K562 (cell line): ENCODE measurements around the gene EBNA1BP2. TPM values are rescaled to one million over a fixed set of nuclear protein-coding genes. Genes with fewer than 3 reads are reported as not detected.

Source experiments
- IRF2 ChIP-seq: sonication (generic); formaldehyde crosslinking; IDR thresholded peaks from 2 replicates; pipeline ENCODE4 v1.8.1; 2022; ENCODE audit warnings: mild to moderate bottlenecking, missing genetic modification reagents
- KAT2B ChIP-seq: IDR thresholded peaks from one replicate; pipeline ENCODE4 v1.6.1; 2012; ENCODE audit warnings: low read depth, mild to moderate bottlenecking, control low read depth, inconsistent platforms, low read length, moderate library complexity
- MYNN ChIP-seq, 2 experiments: sonication (generic); formaldehyde crosslinking in 1 of 2; IDR thresholded peaks; 2 replicates each; pipeline versions ENCODE4 v1.5.0 to v1.6.1; 2016 to 2020; ENCODE audit warnings: antibody characterized with exemption in 1 of 2, missing genetic modification reagents in 1 of 2
- SAFB2 ChIP-seq: fragments of 200-400 bp; formaldehyde crosslinking; IDR thresholded peaks from 2 replicates; pipeline ENCODE4 v1.6.1; 2018; ENCODE audit warnings: borderline replicate concordance, low read length, low read depth, moderate library complexity; ENCODE audit not compliant: severe bottlenecking
- ZNF384 ChIP-seq: IDR thresholded peaks from 2 replicates; pipeline ENCODE4 v1.6.1; 2012; ENCODE audit warnings: low read depth, low read length, improper control_type of control experiment
- ZNF717 ChIP-seq: fragments of 250-450 bp; sonication (Bioruptor Pico); IDR thresholded peaks from 2 replicates; pipeline ENCODE4 v1.5.0; 2021
- polyA plus RNA-seq, 8 experiments: library from polyadenylated mRNA; depleted of rRNA in 4 of 8; stranded (reverse) in 5 of 8; unstranded in 3 of 8; fragments of >200 nt; fragmentation: Nextera tagmentation in 2 of 8; fragmentation: Illumina TruSeq in 1 of 8; extraction: Ambion mirVana in 2 of 8; extraction: Trizol in 1 of 8; gene quantifications; 2 replicates each; pipeline versions ENCODE4 v1.2.1 to v1.2.3, GENCODE V29; 2011 to 2014; ENCODE audit warnings: inconsistent platforms in 1 of 8, missing spikeins in 1 of 8
- total RNA-seq, 7 experiments: library from RNA; depleted of rRNA in 6 of 7; stranded (reverse); fragments of >200 nt in 6 of 7; fragmentation: Illumina TruSeq in 2 of 7; extraction: Trizol in 2 of 7; gene quantifications; 2 replicates each; pipeline versions ENCODE4 v1.2.1 to v1.2.3, GENCODE V29; 2011 to 2021; ENCODE audit warnings: low replicate concordance in 1 of 7
- TF ChIP-seq, protein P1 (sequence below): fragments of 200-600 bp; sonication (generic); IDR thresholded peaks from one replicate; pipeline ENCODE4 v1.6.1; 2012; ENCODE audit warnings: mild to moderate bottlenecking, low read depth, low read length, inconsistent platforms
- TF ChIP-seq, protein P2 (sequence below), 2 experiments: IDR thresholded peaks; 2 replicates each; pipeline ENCODE4 v1.6.1; 2012; ENCODE audit warnings: improper control_type of control experiment in 2 of 2, low read depth in 2 of 2, low read length in 2 of 2, borderline replicate concordance in 1 of 2
- TF ChIP-seq, protein P3 (sequence below): conservative IDR thresholded peaks from 2 replicates; pipeline ENCODE4 v1.6.1; 2011; ENCODE audit warnings: low read depth, mild to moderate bottlenecking, low read length; ENCODE audit not compliant: control insufficient read depth
- TF ChIP-seq, protein P4 (sequence below): sonication (generic); formaldehyde crosslinking; IDR thresholded peaks from 2 replicates; pipeline ENCODE4 v1.8.1; 2023; ENCODE audit warnings: mild to moderate bottlenecking, missing genetic modification reagents, moderate library complexity

Gene EBNA1BP2
- total and polyA plus RNA-seq, 9 of the 15 experiments (the other 6 are each of a cell fraction or from before 2014, with no cell fraction given), result 95.2 to 349 (median 249) TPM

DNA sequence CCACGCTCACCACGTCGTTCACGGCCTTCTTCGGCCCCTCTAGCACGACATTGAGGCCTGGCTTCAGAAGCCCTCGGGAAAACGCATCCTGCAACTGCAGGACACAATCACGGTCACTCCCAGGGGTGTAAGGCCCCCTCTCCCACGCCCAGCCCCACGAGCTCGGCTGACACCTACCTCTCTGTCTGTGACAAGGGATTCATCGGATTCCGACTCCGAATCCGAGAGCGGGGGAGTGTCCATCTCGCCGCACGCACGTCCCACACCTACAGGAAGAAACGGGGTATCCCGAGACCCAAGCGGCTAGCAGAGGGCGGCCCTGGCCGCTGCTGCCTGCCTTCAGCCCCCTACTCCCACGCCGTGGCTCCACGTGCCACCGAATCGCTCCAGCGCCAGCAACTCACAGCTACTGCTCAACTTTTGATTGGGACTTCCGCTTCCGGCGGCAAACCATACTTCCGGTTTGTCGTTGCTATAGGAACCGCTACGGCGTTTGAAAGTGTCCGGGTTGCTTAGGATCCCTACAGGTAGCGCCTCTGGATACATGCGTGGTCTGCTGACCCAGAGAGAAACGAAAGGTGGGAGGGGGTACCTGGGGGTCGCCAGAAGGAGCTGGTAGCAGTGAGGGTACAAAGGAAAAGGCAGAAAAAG, at the start of gene EBNA1BP2, which contains the start of gene CFAP57 (continued):
- TF ChIP-seq, protein P1, sequence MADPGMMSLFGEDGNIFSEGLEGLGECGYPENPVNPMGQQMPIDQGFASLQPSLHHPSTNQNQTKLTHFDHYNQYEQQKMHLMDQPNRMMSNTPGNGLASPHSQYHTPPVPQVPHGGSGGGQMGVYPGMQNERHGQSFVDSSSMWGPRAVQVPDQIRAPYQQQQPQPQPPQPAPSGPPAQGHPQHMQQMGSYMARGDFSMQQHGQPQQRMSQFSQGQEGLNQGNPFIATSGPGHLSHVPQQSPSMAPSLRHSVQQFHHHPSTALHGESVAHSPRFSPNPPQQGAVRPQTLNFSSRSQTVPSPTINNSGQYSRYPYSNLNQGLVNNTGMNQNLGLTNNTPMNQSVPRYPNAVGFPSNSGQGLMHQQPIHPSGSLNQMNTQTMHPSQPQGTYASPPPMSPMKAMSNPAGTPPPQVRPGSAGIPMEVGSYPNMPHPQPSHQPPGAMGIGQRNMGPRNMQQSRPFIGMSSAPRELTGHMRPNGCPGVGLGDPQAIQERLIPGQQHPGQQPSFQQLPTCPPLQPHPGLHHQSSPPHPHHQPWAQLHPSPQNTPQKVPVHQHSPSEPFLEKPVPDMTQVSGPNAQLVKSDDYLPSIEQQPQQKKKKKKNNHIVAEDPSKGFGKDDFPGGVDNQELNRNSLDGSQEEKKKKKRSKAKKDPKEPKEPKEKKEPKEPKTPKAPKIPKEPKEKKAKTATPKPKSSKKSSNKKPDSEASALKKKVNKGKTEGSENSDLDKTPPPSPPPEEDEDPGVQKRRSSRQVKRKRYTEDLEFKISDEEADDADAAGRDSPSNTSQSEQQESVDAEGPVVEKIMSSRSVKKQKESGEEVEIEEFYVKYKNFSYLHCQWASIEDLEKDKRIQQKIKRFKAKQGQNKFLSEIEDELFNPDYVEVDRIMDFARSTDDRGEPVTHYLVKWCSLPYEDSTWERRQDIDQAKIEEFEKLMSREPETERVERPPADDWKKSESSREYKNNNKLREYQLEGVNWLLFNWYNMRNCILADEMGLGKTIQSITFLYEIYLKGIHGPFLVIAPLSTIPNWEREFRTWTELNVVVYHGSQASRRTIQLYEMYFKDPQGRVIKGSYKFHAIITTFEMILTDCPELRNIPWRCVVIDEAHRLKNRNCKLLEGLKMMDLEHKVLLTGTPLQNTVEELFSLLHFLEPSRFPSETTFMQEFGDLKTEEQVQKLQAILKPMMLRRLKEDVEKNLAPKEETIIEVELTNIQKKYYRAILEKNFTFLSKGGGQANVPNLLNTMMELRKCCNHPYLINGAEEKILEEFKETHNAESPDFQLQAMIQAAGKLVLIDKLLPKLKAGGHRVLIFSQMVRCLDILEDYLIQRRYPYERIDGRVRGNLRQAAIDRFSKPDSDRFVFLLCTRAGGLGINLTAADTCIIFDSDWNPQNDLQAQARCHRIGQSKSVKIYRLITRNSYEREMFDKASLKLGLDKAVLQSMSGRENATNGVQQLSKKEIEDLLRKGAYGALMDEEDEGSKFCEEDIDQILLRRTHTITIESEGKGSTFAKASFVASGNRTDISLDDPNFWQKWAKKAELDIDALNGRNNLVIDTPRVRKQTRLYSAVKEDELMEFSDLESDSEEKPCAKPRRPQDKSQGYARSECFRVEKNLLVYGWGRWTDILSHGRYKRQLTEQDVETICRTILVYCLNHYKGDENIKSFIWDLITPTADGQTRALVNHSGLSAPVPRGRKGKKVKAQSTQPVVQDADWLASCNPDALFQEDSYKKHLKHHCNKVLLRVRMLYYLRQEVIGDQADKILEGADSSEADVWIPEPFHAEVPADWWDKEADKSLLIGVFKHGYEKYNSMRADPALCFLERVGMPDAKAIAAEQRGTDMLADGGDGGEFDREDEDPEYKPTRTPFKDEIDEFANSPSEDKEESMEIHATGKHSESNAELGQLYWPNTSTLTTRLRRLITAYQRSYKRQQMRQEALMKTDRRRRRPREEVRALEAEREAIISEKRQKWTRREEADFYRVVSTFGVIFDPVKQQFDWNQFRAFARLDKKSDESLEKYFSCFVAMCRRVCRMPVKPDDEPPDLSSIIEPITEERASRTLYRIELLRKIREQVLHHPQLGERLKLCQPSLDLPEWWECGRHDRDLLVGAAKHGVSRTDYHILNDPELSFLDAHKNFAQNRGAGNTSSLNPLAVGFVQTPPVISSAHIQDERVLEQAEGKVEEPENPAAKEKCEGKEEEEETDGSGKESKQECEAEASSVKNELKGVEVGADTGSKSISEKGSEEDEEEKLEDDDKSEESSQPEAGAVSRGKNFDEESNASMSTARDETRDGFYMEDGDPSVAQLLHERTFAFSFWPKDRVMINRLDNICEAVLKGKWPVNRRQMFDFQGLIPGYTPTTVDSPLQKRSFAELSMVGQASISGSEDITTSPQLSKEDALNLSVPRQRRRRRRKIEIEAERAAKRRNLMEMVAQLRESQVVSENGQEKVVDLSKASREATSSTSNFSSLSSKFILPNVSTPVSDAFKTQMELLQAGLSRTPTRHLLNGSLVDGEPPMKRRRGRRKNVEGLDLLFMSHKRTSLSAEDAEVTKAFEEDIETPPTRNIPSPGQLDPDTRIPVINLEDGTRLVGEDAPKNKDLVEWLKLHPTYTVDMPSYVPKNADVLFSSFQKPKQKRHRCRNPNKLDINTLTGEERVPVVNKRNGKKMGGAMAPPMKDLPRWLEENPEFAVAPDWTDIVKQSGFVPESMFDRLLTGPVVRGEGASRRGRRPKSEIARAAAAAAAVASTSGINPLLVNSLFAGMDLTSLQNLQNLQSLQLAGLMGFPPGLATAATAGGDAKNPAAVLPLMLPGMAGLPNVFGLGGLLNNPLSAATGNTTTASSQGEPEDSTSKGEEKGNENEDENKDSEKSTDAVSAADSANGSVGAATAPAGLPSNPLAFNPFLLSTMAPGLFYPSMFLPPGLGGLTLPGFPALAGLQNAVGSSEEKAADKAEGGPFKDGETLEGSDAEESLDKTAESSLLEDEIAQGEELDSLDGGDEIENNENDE, result no peak
- TF ChIP-seq MYNN (IDR thresholded peaks at IDR 0.05) (peak; percentile 61; the same call in 1 of the 2 replicates), MYNN (CRISPR knock-in tag; IDR thresholded peaks at IDR 0.05) (no peak), SAFB2 (no peak), ZNF384 (no peak), ZNF717 (CRISPR knock-in tag) (no peak), KAT2B (no peak), IRF2 (CRISPR knock-in tag) (no peak)
- TF ChIP-seq, protein P2, sequence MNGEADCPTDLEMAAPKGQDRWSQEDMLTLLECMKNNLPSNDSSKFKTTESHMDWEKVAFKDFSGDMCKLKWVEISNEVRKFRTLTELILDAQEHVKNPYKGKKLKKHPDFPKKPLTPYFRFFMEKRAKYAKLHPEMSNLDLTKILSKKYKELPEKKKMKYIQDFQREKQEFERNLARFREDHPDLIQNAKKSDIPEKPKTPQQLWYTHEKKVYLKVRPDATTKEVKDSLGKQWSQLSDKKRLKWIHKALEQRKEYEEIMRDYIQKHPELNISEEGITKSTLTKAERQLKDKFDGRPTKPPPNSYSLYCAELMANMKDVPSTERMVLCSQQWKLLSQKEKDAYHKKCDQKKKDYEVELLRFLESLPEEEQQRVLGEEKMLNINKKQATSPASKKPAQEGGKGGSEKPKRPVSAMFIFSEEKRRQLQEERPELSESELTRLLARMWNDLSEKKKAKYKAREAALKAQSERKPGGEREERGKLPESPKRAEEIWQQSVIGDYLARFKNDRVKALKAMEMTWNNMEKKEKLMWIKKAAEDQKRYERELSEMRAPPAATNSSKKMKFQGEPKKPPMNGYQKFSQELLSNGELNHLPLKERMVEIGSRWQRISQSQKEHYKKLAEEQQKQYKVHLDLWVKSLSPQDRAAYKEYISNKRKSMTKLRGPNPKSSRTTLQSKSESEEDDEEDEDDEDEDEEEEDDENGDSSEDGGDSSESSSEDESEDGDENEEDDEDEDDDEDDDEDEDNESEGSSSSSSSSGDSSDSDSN (IDR thresholded peaks at IDR 0.05; ENCODE audit: borderline replicate concordance in 1 of 2, low read depth in 2 of 2, low read length in 2 of 2), result 0 out of 4 replicates have a peak, but pooled peaks of 1 of the 2 experiments have one; percentile 41
- TF ChIP-seq, protein P3, sequence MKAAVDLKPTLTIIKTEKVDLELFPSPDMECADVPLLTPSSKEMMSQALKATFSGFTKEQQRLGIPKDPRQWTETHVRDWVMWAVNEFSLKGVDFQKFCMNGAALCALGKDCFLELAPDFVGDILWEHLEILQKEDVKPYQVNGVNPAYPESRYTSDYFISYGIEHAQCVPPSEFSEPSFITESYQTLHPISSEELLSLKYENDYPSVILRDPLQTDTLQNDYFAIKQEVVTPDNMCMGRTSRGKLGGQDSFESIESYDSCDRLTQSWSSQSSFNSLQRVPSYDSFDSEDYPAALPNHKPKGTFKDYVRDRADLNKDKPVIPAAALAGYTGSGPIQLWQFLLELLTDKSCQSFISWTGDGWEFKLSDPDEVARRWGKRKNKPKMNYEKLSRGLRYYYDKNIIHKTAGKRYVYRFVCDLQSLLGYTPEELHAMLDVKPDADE, result peak; percentile 95
- TF ChIP-seq, protein P4, sequence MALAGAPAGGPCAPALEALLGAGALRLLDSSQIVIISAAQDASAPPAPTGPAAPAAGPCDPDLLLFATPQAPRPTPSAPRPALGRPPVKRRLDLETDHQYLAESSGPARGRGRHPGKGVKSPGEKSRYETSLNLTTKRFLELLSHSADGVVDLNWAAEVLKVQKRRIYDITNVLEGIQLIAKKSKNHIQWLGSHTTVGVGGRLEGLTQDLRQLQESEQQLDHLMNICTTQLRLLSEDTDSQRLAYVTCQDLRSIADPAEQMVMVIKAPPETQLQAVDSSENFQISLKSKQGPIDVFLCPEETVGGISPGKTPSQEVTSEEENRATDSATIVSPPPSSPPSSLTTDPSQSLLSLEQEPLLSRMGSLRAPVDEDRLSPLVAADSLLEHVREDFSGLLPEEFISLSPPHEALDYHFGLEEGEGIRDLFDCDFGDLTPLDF, result peak; percentile 47; the same call in 1 of the 2 replicates
